Smooth muscle cell of the brain vasculature (primary cell): ENCODE results near the gene GALNTL6.
"Not testable (repeated sequence)": the region's sequence is repeated elsewhere in the genome, so short reads cannot be mapped to it uniquely, and the experiment has no call there.

Experiments used
- DNase-seq: peaks from one replicate; pipeline ENCODE4 v3.0.0-alpha.2; 2012; ENCODE audit warnings: low read depth, low spot score

The GALNTL6 gene

DNA sequence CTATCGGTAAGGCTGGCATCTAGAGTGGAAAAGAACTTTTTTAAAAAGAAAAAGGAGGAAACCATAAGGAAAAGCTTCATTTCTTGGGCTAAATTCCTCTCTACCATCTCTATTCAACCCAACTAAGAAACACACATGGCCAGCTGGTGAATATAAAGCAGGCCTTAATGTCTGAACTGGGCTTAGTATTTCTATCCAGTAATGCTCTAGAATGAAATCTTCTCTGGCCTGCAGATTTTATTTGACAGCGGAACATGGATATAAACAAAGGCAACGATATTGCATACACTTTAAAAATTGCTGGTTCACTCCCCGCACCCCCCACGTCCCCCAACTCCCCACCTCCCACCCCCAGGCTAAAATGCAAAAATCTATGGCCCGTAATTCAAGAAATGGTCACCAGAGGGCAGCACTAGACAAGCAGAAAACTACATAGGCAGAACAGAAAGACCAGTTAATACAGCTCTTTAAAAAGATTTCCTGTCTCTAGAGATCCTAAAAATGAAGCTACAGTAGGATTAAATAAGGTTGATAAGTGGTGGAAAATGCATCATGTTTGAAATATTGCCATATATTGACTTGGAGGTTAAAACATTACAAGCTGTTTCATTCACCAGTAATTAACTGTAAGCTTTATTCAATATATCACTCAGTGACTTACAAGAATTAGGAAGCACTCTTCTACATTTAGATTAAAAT is 1200.2 kb downstream of the GALNTL6 start:
- DNase-seq = no peak

- peak; percentile 80 for DNase-seq
Observed at GRCh38 chr4:173014113-173014558, 1200.9 kb downstream of the GALNTL6 start.

DNA sequence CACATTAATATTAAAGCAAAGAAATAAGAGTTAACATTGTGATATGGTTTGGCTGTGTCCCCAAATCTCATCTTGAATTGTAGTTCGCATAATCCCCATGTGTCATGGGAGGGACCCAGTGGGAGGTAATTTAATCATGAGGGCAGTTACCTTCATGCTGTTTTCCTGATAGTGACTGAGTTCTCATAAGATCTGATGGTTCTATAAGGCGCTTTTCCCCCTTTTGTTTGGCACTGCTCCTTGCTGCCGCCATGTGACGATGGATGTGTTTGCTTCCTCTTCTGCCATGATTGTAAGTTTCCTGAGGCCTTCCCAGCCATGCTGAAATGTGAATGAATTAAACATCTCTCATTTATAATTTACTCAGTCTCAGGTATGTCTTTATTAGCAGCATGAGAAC is 1201.6 kb downstream of the GALNTL6 start:
- no peak for DNase-seq

GRCh38 chr4:173017802-173018201 is 1204.6 kb downstream of the GALNTL6 start:
- no peak for DNase-seq

GRCh38 chr4:173018446-173018845 is 1205.2 kb downstream of the GALNTL6 start:
- DNase-seq = no peak

GRCh38 chr4:173019664-173020063 is 1206.5 kb downstream of the GALNTL6 start:
- no peak for DNase-seq

- DNase-seq = not testable (repeated sequence)
Observed at GRCh38 chr4:173021746-173022573, 1208.8 kb downstream of the GALNTL6 start.

DNA sequence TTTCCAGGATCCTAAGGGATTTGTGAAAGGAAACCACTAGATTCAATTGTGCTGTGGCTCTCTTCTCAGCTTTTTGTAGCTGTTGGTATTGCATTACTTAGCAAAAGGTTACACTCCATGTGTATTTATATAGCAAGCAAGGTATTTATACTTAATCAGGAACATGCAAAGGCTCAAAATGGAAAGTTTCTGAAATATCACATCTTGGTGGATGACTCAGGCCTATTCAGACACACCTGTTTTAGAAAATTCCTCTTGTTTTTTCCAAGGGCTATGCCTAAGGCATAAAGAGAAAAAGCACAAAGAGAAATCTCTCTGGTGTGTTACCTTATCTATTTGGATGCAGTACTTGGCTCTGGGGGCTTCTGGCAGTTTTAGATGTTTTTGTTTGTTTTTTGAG is 1211.0 kb downstream of the GALNTL6 start:
- no peak for DNase-seq

- no peak for DNase-seq
Observed at GRCh38 chr4:173025131-173025530, 1211.9 kb downstream of the GALNTL6 start.

GRCh38 chr4:173037242-173037641 is 1224.0 kb downstream of the GALNTL6 start:
- no peak for DNase-seq

DNA sequence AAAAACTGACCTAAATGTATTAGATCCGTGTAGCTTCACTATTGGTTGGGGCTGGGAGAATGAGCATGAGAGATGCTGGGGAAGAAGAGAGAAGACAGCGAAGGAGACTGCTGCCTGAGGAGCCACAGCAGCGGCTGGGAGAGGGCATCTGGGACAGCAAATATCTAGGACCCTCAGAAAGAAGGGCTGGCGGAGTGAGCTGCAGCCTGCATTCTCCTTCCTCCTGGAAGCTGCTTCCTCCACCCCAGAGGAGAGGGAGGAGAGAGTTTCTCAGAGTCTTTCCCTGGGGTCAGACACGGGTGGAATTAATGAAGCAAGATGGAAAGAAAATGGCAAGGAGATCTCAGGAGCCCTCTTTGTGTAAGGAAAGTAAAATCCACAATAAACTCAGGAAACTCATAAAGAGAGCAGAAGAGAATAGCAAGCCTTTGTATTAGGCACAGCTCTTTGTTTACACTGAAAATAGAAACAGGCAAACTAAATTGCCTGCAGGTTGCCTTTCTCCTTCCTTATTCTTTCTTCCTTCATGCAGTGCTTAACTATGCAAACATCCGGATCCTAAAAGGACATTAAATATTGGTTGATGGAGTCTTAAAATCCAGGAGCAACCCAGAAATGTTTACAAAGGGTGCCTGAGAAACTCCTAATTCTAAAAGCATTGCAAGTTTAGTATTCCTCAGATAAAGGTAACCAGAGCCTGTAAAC is 1225.1 kb downstream of the GALNTL6 start:
- no peak for DNase-seq

- no peak for DNase-seq
Observed at GRCh38 chr4:173039617-173040577, 1226.7 kb downstream of the GALNTL6 start.

DNA sequence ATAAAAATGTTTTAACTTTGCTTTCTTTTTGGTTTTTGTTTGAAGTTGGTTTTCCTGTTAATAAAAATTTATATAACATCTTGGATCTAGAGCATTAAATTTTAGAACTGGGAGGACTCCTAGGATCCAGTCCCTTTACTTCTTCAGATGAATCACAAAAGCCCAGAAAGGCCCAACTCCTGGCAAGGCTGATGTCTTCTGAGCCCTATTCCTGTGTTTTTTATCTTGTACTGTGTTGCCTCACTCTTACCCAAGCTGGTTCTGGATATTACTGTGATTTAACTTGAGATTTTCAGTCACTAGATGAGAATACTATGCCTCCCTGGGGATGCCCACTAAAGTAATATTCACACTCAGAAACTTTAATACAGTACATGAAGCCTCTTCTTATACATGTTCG is 1228.3 kb downstream of the GALNTL6 start:
- DNase-seq = no peak

DNA sequence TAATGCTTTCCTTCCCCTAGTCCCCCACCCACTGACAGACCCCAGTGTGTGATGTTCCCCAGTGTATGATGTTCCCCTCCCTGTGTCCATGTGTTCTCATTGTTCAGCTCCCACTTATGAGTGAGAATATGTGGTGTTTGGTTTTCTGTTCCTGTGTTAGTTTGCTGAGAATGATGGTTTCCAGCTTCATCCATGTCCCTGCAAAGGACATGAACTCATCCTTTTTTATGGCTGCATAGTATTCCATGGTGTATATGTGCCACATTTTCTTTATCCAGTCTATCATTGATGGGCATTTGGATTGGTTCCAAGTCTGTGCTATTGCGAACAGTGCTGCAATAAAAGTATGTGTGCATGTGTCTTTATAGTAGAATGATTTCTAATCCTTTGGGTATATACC is 1228.9 kb downstream of the GALNTL6 start:
- DNase-seq = not testable (repeated sequence)

DNA sequence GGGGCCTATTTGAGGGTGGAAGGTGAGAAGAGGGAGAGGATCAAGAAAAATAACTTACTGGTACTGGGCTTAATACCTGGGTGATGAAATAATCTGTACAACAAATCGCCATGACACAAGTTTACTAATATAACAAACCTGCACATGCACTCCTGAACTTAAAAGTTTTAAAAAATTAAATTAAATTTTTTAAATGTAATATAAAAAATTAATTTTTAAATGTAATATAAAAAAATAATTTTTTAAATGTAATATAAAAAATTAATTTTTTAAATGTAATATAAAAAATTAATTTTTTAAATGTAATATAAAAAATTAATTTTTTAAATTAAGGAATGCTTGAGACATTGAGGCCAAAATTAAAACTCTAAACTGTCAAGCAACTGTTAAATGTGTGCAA is 1231.1 kb downstream of the GALNTL6 start:
- no peak for DNase-seq

DNA sequence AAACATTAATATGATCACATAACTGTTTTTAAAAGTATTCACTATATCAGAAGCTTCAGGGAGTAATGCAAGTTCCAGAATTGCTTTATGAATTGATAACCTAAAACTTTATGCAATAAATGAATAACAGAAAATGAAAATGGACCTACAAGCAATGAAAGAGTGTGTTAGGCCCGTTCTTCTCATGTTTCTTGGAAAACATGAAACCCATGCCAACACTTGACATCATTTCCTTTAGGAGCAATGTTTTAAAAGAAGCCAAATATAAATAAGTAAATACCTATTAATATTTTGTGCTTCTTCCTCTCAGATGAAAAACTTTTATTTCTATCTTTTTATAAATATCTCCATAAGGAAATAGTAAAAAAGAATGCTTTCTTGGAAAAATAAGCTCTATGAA is 1232.4 kb downstream of the GALNTL6 start:
- DNase-seq = no peak

DNA sequence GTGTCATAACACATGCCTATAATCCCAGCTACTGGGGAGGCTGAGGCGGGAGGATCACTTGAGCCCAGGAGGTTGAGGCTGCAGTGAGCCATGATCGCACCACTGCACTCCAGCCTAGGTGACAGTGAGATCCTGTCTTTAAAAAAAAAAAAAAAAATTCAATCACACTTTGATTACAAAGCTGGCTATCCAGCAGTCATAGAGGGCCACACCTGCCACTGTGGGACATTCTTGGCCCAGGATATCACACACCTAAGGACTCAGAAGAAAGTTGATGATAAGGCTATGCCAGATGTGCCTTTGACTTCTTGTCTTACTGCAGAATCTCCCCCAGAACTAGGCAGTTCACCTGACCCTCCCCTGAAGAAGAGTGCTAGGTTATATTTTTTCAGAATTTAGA is 1232.9 kb downstream of the GALNTL6 start:
- DNase-seq = no peak

DNA sequence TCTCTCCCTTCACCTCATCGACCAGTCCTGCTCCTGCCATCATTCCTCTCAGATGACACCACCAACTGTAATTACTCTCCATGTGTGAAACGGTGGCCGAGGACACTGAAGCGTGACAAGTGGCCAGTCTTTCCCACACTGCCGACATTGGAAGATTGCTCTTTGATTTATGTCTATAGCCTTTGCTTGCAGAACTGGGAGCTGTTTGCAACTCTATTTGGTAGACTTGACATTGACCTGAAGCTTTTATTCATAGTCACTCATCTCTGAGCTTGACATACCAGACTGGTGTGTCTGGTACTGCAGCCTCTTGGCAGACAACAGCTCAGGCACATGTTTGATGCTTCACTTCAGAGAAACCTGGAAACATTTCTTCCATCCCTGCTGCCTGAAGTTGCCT is 1233.6 kb downstream of the GALNTL6 start:
- DNase-seq = no peak

- DNase-seq = no peak
Observed at GRCh38 chr4:173051232-173051631, 1238.0 kb downstream of the GALNTL6 start.

DNA sequence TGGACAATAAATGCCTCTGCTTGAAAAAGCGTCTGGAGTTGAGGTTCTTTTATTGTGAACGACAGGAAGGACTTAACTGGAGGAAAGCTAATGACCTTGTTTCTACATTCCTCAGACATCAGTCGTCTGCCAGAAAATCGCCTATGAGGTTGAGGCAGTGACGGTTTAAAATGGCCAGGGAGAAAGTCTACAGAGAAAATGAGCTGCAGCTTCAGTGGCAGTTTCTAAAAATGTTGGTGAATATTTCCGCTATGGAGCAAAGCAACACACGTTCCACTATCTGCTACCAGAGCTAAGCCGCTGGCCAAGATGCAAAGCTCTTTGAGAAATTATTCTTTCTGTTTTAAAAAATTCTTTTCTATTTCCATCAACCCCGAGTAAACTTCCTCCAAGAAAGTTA is 1238.5 kb downstream of the GALNTL6 start:
- no peak for DNase-seq

DNA sequence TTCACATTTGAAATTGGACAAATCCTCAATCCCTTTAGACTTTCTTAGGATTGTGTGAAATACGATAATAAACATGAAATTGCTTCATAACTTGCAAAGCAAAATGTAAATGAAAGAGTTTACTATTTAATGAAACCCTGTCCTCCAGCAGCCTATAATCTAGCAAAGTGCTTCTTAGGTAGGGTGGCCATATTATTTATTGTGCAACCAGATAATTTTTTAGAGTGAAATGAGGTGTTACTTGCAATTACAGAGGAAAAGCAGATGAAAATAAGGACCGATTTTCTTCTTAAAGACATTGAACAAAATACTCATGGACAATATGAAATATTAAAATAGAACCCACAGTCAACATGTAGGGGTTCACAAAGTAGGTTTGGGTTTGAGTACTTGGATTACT is 1239.2 kb downstream of the GALNTL6 start:
- no peak for DNase-seq
